NCI-H2081 (cell line): ENCODE data around the gene GJB6.

Experiments
- DNase-seq, 2 experiments: peaks; one replicate each; lab custom pipeline; 2025; lab: John Stamatoyannopoulos, UW

The GJB6 gene

GRCh38 chr13:20227288-20227687, 4.8 kb downstream of the GJB6 start:
- no peak for DNase-seq

GRCh38 chr13:20222553-20222952, 9.6 kb downstream of the GJB6 start:
- no peak for DNase-seq

GRCh38 chr13:20221772-20222171, 10.3 kb downstream of the GJB6 start:
- DNase-seq, result no peak

GRCh38 chr13:20219577-20219976, 12.5 kb downstream of the GJB6 start:
- no peak for DNase-seq

- peak in 1 of 2 experiments; percentile 33 for DNase-seq
These were observed 15.0 kb downstream of the GJB6 start for GRCh38 chr13:20217168-20217567.

- DNase-seq, result no peak
These were observed 22.2 kb downstream of the GJB6 start for GRCh38 chr13:20209948-20210347.

GRCh38 chr13:20206698-20207235, 25.4 kb downstream of the GJB6 start:
- DNase-seq, result no peak

- DNase-seq, result no peak
These were observed 25.9 kb downstream of the GJB6 start for GRCh38 chr13:20206065-20206697.

GRCh38 chr13:20198781-20199180, 33.3 kb downstream of the GJB6 start:
- DNase-seq, result no peak

- peak in 1 of 2 experiments; percentile 31 for DNase-seq
These were observed 34.7 kb downstream of the GJB6 start for GRCh38 chr13:20197361-20197834.

- no peak for DNase-seq
These were observed 36.3 kb downstream of the GJB6 start for GRCh38 chr13:20195801-20196200.

- DNase-seq, result no peak
These were observed 38.0 kb downstream of the GJB6 start for GRCh38 chr13:20193907-20194631.

GRCh38 chr13:20193162-20193906, 38.8 kb downstream of the GJB6 start:
- no peak for DNase-seq

GRCh38 chr13:20192836-20193161, 39.3 kb downstream of the GJB6 start, which contains the start of gene GJB2:
Gene GJB2, minus strand, starts transcription at chr13:20192938. Its CDS starts 3,357 bp downstream, at chr13:20189581.
- no peak for DNase-seq

- DNase-seq, result no peak
These were observed 39.8 kb downstream of the GJB6 start for GRCh38 chr13:20192158-20192835.

GRCh38 chr13:20191311-20192157, 40.6 kb downstream of the GJB6 start:
- DNase-seq, result no peak

- no peak for DNase-seq
These were observed 41.4 kb downstream of the GJB6 start for GRCh38 chr13:20190481-20191310.

GRCh38 chr13:20190076-20190475, 42.0 kb downstream of the GJB6 start:
- DNase-seq, result no peak

GRCh38 chr13:20188667-20189553, 43.2 kb downstream of the GJB6 start:
- no peak for DNase-seq
